Stimulated activated CD4-positive, alpha-beta T cell treated with anti-CD3 and anti-CD28 coated beads, Interleukin-1b, Interleukin-23, amount 100 ng/mL, for 48 hours (primary cell): ENCODE results near the gene PRM1.

Experiments used
- DNase-seq: peaks from one replicate; pipeline ENCODE4 v3.0.0-alpha.2; 2020

PRM1 gene

GRCh38 chr16:11280616-11281522 is at the start of gene PRM1:
TSS of gene PRM1 (minus strand) at chr16:11281330. CDS start at chr16:11281238, 92 bp downstream.
- no peak for DNase-seq

GRCh38 chr16:11330526-11331237 is 49.6 kb upstream of the PRM1 start:
- no peak for DNase-seq

- DNase-seq, result no peak
Observed at GRCh38 chr16:11329891-11330290, 48.8 kb upstream of the PRM1 start.

GRCh38 chr16:11329071-11329491 is 48.0 kb upstream of the PRM1 start:
- no peak for DNase-seq

GRCh38 chr16:11328172-11329070 is 47.3 kb upstream of the PRM1 start:
- DNase-seq, result peak; percentile 52

GRCh38 chr16:11327277-11328171 is 46.4 kb upstream of the PRM1 start:
- no peak for DNase-seq

GRCh38 chr16:11326737-11327276 is 45.7 kb upstream of the PRM1 start:
- DNase-seq, result no peak

- DNase-seq, result no peak
Observed at GRCh38 chr16:11326084-11326736, 45.1 kb upstream of the PRM1 start.

GRCh38 chr16:11325404-11326083 is 44.4 kb upstream of the PRM1 start:
- DNase-seq, result peak; percentile 50

GRCh38 chr16:11323551-11324336 is 42.6 kb upstream of the PRM1 start:
- DNase-seq, result no peak

- no peak for DNase-seq
Observed at GRCh38 chr16:11322823-11323222, 41.7 kb upstream of the PRM1 start.

GRCh38 chr16:11321662-11322061 is 40.5 kb upstream of the PRM1 start:
- no peak for DNase-seq

- no peak for DNase-seq
Observed at GRCh38 chr16:11320170-11320569, 39.0 kb upstream of the PRM1 start.

GRCh38 chr16:11319529-11320146 is 38.5 kb upstream of the PRM1 start:
- no peak for DNase-seq

GRCh38 chr16:11318817-11319216 is 37.7 kb upstream of the PRM1 start:
- DNase-seq, result no peak

- DNase-seq, result no peak
Observed at GRCh38 chr16:11316331-11317015, 35.3 kb upstream of the PRM1 start.

- no peak for DNase-seq
Observed at GRCh38 chr16:11315510-11315909, 34.4 kb upstream of the PRM1 start.

GRCh38 chr16:11314309-11314894 is 33.3 kb upstream of the PRM1 start:
- no peak for DNase-seq
